SKM-1 (cell line): ENCODE measurements around the gene IQGAP2.
A peak's percentile ranks its signal among the peaks of the same experiment; 100 is the strongest.

Experiments used
- DNase-seq: peaks from one replicate; lab custom pipeline; 2025; ENCODE audit not compliant: unreplicated experiment; lab: John Stamatoyannopoulos, UW

Gene IQGAP2

GRCh38 chr5:76476474-76477038 is 73.5 kb downstream of the IQGAP2 start:
- DNase-seq, result no peak

GRCh38 chr5:76477061-76477460 is 74.0 kb downstream of the IQGAP2 start:
- no peak for DNase-seq

GRCh38 chr5:76477571-76477970 is 74.5 kb downstream of the IQGAP2 start:
- no peak for DNase-seq

- no peak for DNase-seq
Observed at GRCh38 chr5:76479281-76479680, 76.2 kb downstream of the IQGAP2 start.

GRCh38 chr5:76479973-76480667 is 77.0 kb downstream of the IQGAP2 start:
- DNase-seq, result peak; percentile 5

- no peak for DNase-seq
Observed at GRCh38 chr5:76482984-76483383, 79.9 kb downstream of the IQGAP2 start.

- no peak for DNase-seq
Observed at GRCh38 chr5:76483433-76483832, 80.3 kb downstream of the IQGAP2 start.

- DNase-seq, result no peak
Observed at GRCh38 chr5:76483881-76484280, 80.8 kb downstream of the IQGAP2 start.

GRCh38 chr5:76485511-76485910 is 82.4 kb downstream of the IQGAP2 start:
- DNase-seq, result no peak

- no peak for DNase-seq
Observed at GRCh38 chr5:76487386-76487785, 84.3 kb downstream of the IQGAP2 start.

- no peak for DNase-seq
Observed at GRCh38 chr5:76487821-76488220, 84.7 kb downstream of the IQGAP2 start.

- no peak for DNase-seq
Observed at GRCh38 chr5:76488969-76489368, 85.9 kb downstream of the IQGAP2 start.

GRCh38 chr5:76489877-76490688 is 87.0 kb downstream of the IQGAP2 start:
- DNase-seq, result no peak

GRCh38 chr5:76490960-76491359 is 87.9 kb downstream of the IQGAP2 start:
- no peak for DNase-seq

GRCh38 chr5:76492819-76493189 is 89.7 kb downstream of the IQGAP2 start:
- no peak for DNase-seq

GRCh38 chr5:76493190-76493837 is 90.2 kb downstream of the IQGAP2 start:
- no peak for DNase-seq

- DNase-seq, result no peak
Observed at GRCh38 chr5:76494201-76494600, 91.1 kb downstream of the IQGAP2 start.

GRCh38 chr5:76495870-76496269 is 92.8 kb downstream of the IQGAP2 start:
- DNase-seq, result no peak

- no peak for DNase-seq
Observed at GRCh38 chr5:76497065-76497460, 94.0 kb downstream of the IQGAP2 start.

GRCh38 chr5:76497986-76498717 is 95.1 kb downstream of the IQGAP2 start:
- no peak for DNase-seq
